PC-3 (cell line): ENCODE measurements around the gene IGLON5. TPM values are rescaled to one million over a fixed set of nuclear protein-coding genes. Genes with fewer than 3 reads are reported as not detected.

Experiments
- ATAC-seq: fragments of 200-7000 bp; cut with Tn5 transposase; 2 replicates; pipeline ENCODE4 v1.9.1; 2020; ENCODE audit warnings: mild to moderate bottlenecking, moderate library complexity
- BruUV-seq: library from RNA; stranded (reverse); fragments of 400-500 nt; replicated peaks from 2 replicates; lab custom pipeline; 2021; lab: Mats Ljungman, UMichigan
- CTCF ChIA-PET: fragments of 300-600 bp; sonication (Branson Sonifier 250); formaldehyde crosslinking; loops from one replicate; lab custom pipeline; 2022; ENCODE audit warnings: antibody characterized with exemption; lab: Charles Lee
- POLR2A ChIA-PET: fragments of 300-600 bp; sonication (Branson Sonifier 250); formaldehyde crosslinking; loops from one replicate; lab custom pipeline; 2022; ENCODE audit warnings: antibody characterized with exemption; ENCODE audit not compliant: unreplicated experiment; lab: Charles Lee
- DNase-seq: peaks from one replicate; pipeline ENCODE4 v3.0.0-alpha.2; 2015
- H2AFZ ChIP-seq: fragments of 300-600 bp; sonication (generic); 2 replicates; pipeline ENCODE4 v1.6.0; 2016; ENCODE audit warnings: antibody characterized with exemption, low read length
- H3F3A ChIP-seq: fragments of 300-600 bp; sonication (generic); one replicate; pipeline ENCODE4 v1.6.0; 2017; ENCODE audit warnings: antibody characterized with exemption, low read length, control low read depth, mild to moderate bottlenecking; ENCODE audit not compliant: unreplicated experiment
- H3K27ac ChIP-seq: fragments of 300-600 bp; sonication (generic); 2 replicates; pipeline ENCODE4 v1.5.1; 2016; ENCODE audit warnings: mild to moderate bottlenecking, low read length
- H3K27me3 ChIP-seq: fragments of 300-600 bp; sonication (generic); 2 replicates; pipeline ENCODE4 v1.6.1; 2016; ENCODE audit warnings: low read length, mixed read lengths
- H3K36me3 ChIP-seq: fragments of 300-600 bp; sonication (generic); 2 replicates; pipeline ENCODE4 v1.6.1; 2016; ENCODE audit warnings: low read depth, mixed run types, low read length, mixed read lengths
- H3K4me1 ChIP-seq: fragments of 300-600 bp; sonication (generic); 2 replicates; pipeline ENCODE4 v1.5.1; 2016; ENCODE audit warnings: low read length; ENCODE audit not compliant: insufficient read depth
- H3K4me2 ChIP-seq: fragments of 300-600 bp; sonication (generic); 2 replicates; pipeline ENCODE4 v1.6.0; 2016; ENCODE audit warnings: low read length
- H3K4me3 ChIP-seq: fragments of 300-600 bp; sonication (generic); 2 replicates; pipeline ENCODE4 v1.5.1; 2016; ENCODE audit warnings: mild to moderate bottlenecking, low read length, mixed read lengths
- H3K79me2 ChIP-seq: fragments of 300-600 bp; sonication (generic); 2 replicates; pipeline ENCODE4 v1.6.1; 2017; ENCODE audit warnings: low read length, mixed read lengths
- H3K9ac ChIP-seq: fragments of 300-600 bp; sonication (generic); 2 replicates; pipeline ENCODE4 v1.6.0; 2016; ENCODE audit warnings: mild to moderate bottlenecking, low read length
- H3K9me2 ChIP-seq: fragments of 300-600 bp; sonication (generic); replicated peaks from 2 replicates; pipeline ENCODE4 v1.6.1; 2016; ENCODE audit warnings: mixed run types, low read length, mixed read lengths
- H3K9me3 ChIP-seq: fragments of 300-600 bp; sonication (generic); 2 replicates; pipeline ENCODE4 v1.6.1; 2016; ENCODE audit warnings: low read length, mixed read lengths
- H4K20me1 ChIP-seq: fragments of 300-600 bp; sonication (generic); 2 replicates; pipeline ENCODE4 v1.6.1; 2016; ENCODE audit warnings: low read length, mixed read lengths
- CTCF ChIP-seq: fragments of 300-600 bp; sonication (generic); conservative IDR thresholded peaks from 2 replicates; pipeline ENCODE4 v1.5.1; 2017; ENCODE audit warnings: antibody characterized with exemption, low read depth, mild to moderate bottlenecking, low read length
- EZH2 ChIP-seq: fragments of 300-600 bp; sonication (generic); IDR thresholded peaks from one replicate; pipeline ENCODE4 v1.6.1; 2017; ENCODE audit warnings: antibody characterized with exemption, mild to moderate bottlenecking, low read length; ENCODE audit not compliant: unreplicated experiment
- EZH2phosphoT487 ChIP-seq: fragments of 300-600 bp; sonication (generic); IDR thresholded peaks from 2 replicates; pipeline ENCODE4 v1.6.1; 2018; ENCODE audit warnings: mild to moderate bottlenecking, antibody characterized with exemption, low read length, borderline replicate concordance
- intact Hi-C: fragments of 100-400 bp; cut with micrococcal nuclease; formaldehyde crosslinking; loops from 2 replicates; pipeline ENCODE4 v1.9.0; 2023
- total RNA-seq: library from RNA; depleted of rRNA; stranded (reverse); fragments of >200 nt; gene quantifications from 2 replicates; pipeline ENCODE4 v1.2.3, GENCODE V29; 2014

The IGLON5 gene
- total RNA-seq, 1 experiment from 2014 or later, result not detected

GRCh38 chr19:51272183-51272810 lies 39.1 kb upstream of the IGLON5 start:
- Histone ChIP-seq H3K4me1 (no peaks in the 10 kb centered on the region), H3K9ac (no peak overlapping the region), H3F3A (no peaks in the 10 kb centered on the region), H3K79me2 (no peaks in the 10 kb centered on the region), H2AFZ (no peak overlapping the region), H4K20me1 (no peaks in the 10 kb centered on the region), H3K4me3 (no peak overlapping the region), H3K4me2 (no peak overlapping the region), H3K36me3 (no peaks in the 10 kb centered on the region), H3K9me3 (no peaks in the 10 kb centered on the region), H3K9me2 (no peaks in the 10 kb centered on the region), H3K27ac (no peak overlapping the region), H3K27me3 (peaks cover 32% of the 10 kb centered on the region)
- BruUV-seq, result no TSS peak
- CTCF ChIA-PET, result no interaction called here
- DNase-seq (peak; percentile 47), ATAC-seq (peak; percentile 62; the same call in 1 of the 2 replicates)
- intact Hi-C loops, result no loop called here
- peak; percentile 42; the same call in 1 of the 2 replicates for TF ChIP-seq CTCF
- no peak for TF ChIP-seq EZH2phosphoT487
- TF ChIP-seq EZH2, result no peak
- POLR2A ChIA-PET, result interaction anchor here (0.6 kb wide), 1 partner anchor 375 kb away, joined by 3 read pairs; no protein-coding TSS in a partner anchor

- Histone ChIP-seq H4K20me1 (no peaks in the 10 kb centered on the region), H3K36me3 (no peaks in the 10 kb centered on the region), H3K4me1 (no peaks in the 10 kb centered on the region), H3F3A (no peaks in the 10 kb centered on the region), H2AFZ (no peak overlapping the region), H3K9ac (no peak overlapping the region), H3K9me3 (no peaks in the 10 kb centered on the region), H3K79me2 (no peaks in the 10 kb centered on the region), H3K27ac (no peak overlapping the region), H3K27me3 (peaks cover 31% of the 10 kb centered on the region), H3K9me2 (no peaks in the 10 kb centered on the region), H3K4me3 (no peak overlapping the region), H3K4me2 (no peak overlapping the region)
- DNase-seq (no peak), ATAC-seq (no peak)
- ChIA-PET CTCF (no interaction called here), POLR2A (no interaction called here)
- intact Hi-C loops, result no loop called here
- BruUV-seq, result no TSS peak
- no peak for TF ChIP-seq CTCF
- TF ChIP-seq EZH2, result no peak
- no peak for TF ChIP-seq EZH2phosphoT487
Measured at GRCh38 chr19:51274049-51274770, 37.2 kb upstream of the IGLON5 start.

- Histone ChIP-seq H3K4me3 (no peak overlapping the region), H3K36me3 (no peaks in the 10 kb centered on the region), H3K4me2 (no peak overlapping the region), H3K4me1 (no peaks in the 10 kb centered on the region), H3K9me2 (no peaks in the 10 kb centered on the region), H3K9ac (no peak overlapping the region), H2AFZ (no peak overlapping the region), H3F3A (no peaks in the 10 kb centered on the region), H3K27ac (no peak overlapping the region), H3K79me2 (no peaks in the 10 kb centered on the region), H3K27me3 (peaks cover 42% of the 10 kb centered on the region), H4K20me1 (no peaks in the 10 kb centered on the region), H3K9me3 (no peaks in the 10 kb centered on the region)
- DNase-seq (no peak), ATAC-seq (no peak)
- CTCF ChIA-PET, result interaction anchor here (0.6 kb wide), 1 partner anchor 181 kb away, joined by 3 read pairs; no protein-coding TSS in a partner anchor
- intact Hi-C loops, result no loop called here
- BruUV-seq, result no TSS peak
- POLR2A ChIA-PET, result no interaction called here
- no peak for TF ChIP-seq EZH2phosphoT487
Measured at GRCh38 chr19:51277112-51277511, 34.3 kb upstream of the IGLON5 start.
